ENCODE data around the gene CPA2. TPM values are rescaled to one million over a fixed set of nuclear protein-coding genes. Genes with fewer than 3 reads are reported as not detected.
"Not testable (repeated sequence)": the region's sequence is repeated elsewhere in the genome, so short reads cannot be mapped to it uniquely, and the experiment has no call there.

CPA2 gene
- total RNA-seq, 2 experiments from 2014 or later: not detected

DNA sequence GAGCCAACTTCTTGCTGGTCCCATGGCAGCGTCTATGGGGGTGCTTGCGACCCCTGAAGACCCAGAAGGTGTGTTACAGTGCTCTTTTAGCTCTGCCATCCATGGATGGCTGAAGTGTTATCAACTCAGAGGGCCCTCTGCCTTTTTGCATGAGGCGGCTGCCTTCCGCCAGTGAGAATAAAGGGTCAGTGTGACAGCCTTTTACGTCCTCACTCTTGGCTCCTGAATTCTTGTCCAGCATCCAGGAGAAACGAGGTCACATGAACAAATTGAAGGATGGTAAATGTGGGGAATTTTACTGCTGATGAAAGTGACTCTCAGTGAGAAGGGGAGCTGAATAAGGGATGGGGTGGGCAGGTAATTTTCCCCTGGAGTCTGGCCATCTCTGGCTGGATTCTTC, 34.9 kb upstream of the CPA2 start:
- ATAC-seq (no peak), DNase-seq (no peak)
- ChIA-PET POLR2A (interaction anchor here (0.5 kb wide), 1 partner anchor 554 kb away, joined by 3 read pairs; no protein-coding TSS in a partner anchor), CTCF (no interaction called here)
- TF ChIP-seq, protein P1, sequence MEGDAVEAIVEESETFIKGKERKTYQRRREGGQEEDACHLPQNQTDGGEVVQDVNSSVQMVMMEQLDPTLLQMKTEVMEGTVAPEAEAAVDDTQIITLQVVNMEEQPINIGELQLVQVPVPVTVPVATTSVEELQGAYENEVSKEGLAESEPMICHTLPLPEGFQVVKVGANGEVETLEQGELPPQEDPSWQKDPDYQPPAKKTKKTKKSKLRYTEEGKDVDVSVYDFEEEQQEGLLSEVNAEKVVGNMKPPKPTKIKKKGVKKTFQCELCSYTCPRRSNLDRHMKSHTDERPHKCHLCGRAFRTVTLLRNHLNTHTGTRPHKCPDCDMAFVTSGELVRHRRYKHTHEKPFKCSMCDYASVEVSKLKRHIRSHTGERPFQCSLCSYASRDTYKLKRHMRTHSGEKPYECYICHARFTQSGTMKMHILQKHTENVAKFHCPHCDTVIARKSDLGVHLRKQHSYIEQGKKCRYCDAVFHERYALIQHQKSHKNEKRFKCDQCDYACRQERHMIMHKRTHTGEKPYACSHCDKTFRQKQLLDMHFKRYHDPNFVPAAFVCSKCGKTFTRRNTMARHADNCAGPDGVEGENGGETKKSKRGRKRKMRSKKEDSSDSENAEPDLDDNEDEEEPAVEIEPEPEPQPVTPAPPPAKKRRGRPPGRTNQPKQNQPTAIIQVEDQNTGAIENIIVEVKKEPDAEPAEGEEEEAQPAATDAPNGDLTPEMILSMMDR (IDR thresholded peaks at IDR 0.05): no peak
- intact Hi-C loops (cut with micrococcal nuclease): no loop called here
- Mint-ChIP-seq H3K4me3 (no peak overlapping the region), H3K9me3 (no peaks in the 10 kb centered on the region), H3K36me3 (ENCODE audit: low read depth) (no peaks in the 10 kb centered on the region), H3K4me1 (ENCODE audit: low read depth) (no peaks in the 10 kb centered on the region), H3K27ac (no peak overlapping the region), H3K27me3 (no peaks in the 10 kb centered on the region)

DNA sequence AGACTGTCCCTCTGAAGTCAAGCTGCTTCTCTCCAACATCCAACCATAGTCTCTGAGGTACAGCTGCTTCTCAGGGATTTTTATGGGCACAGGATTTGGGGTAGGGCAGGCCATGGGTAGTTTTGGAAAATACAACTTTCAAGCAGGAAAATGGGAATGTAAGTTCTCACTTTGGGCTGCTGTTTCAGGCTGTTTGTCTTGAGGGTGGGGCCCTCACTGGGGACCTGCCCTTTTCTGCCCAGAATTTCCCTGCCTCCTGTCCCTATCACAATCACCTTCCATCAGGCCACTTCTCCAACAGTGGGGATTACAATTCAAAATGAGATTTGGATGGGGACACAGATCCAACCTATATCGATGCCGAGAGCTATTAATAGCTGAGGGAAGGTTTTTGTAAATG, 34.5 kb upstream of the CPA2 start:
- DNase-seq: no peak
- no peaks in the 10 kb centered on the region for H3K36me3 Mint-ChIP-seq (ENCODE audit: low read depth)
- ChIA-PET POLR2A (interaction anchor here (0.5 kb wide), 1 partner anchor 553 kb away, joined by 3 read pairs; no protein-coding TSS in a partner anchor), CTCF (no interaction called here)
- no peak overlapping the region for H3K4me3 Mint-ChIP-seq
- TF ChIP-seq, protein P1 (IDR thresholded peaks at IDR 0.05): no peak
- intact Hi-C loops (cut with micrococcal nuclease): no loop called here
- no peak for ATAC-seq
- H3K9me3 Mint-ChIP-seq: no peaks in the 10 kb centered on the region
- H3K27ac Mint-ChIP-seq: no peak overlapping the region
- H3K27me3 Mint-ChIP-seq: peaks cover 2% of the 10 kb centered on the region
- H3K4me1 Mint-ChIP-seq (ENCODE audit: low read depth): no peaks in the 10 kb centered on the region

DNA sequence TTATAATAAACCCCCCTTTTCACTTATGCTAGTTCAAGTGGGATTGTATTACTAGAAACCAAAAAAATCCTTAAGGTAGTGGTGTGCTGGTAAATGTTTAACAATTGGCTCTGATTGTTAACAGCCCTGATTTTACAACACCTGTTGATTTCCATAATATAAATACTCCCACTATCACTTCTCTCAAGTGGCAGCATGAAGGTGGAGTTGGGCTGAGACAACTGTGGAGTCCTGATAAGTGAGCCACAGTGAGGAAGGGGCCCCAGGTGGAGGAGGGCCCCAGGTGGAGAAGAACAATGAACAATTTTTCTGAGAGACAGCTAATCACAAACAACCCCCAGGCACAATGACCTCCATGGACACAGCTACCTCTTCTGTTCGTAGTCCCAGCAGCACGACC, 32.6 kb upstream of the CPA2 start:
- H3K4me1 Mint-ChIP-seq (ENCODE audit: low read depth): no peaks in the 10 kb centered on the region
- ATAC-seq: no peak
- H3K36me3 Mint-ChIP-seq (ENCODE audit: low read depth): no peaks in the 10 kb centered on the region
- CTCF ChIA-PET: no interaction called here
- TF ChIP-seq, protein P1 (IDR thresholded peaks at IDR 0.05): no peak
- H3K27ac Mint-ChIP-seq: no peak overlapping the region
- no peak overlapping the region for H3K4me3 Mint-ChIP-seq
- POLR2A ChIA-PET: no interaction called here
- DNase-seq: no peak
- H3K9me3 Mint-ChIP-seq: no peaks in the 10 kb centered on the region
- peaks cover 3% of the 10 kb centered on the region for H3K27me3 Mint-ChIP-seq
- intact Hi-C loops (cut with micrococcal nuclease): no loop called here

DNA sequence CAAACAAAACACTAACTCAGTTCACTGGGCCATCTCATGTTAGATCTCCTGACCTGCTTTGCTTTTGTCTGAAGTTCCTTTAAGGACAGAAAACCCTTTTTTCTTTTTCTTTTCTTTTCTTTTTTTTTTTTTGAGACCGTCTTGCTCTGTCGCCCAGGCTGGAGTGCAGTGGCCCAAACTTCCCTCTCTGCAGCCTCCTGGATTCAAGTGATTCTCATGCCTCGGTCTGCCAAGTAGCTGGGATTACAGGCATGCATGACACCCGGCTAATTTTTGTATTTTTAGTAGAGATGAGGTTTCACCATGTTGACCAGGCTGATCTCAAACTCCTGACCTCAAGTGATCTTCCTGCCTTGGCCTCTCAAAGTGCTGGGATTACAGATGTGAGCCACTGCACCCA, 30.3 kb upstream of the CPA2 start:
- intact Hi-C loops (cut with micrococcal nuclease); H3K27me3 Mint-ChIP-seq; H3K4me1 Mint-ChIP-seq (ENCODE audit: low read depth); H3K27ac Mint-ChIP-seq; H3K36me3 Mint-ChIP-seq (ENCODE audit: low read depth); POLR2A ChIA-PET; H3K4me3 Mint-ChIP-seq; ATAC-seq; DNase-seq; H3K9me3 Mint-ChIP-seq: not testable (repeated sequence)
- CTCF ChIA-PET: interaction anchor here (0.8 to 2.4 kb wide), 2 partner anchors 141 to 522 kb away, joined by 3 to 7 read pairs; no protein-coding TSS in a partner anchor

DNA sequence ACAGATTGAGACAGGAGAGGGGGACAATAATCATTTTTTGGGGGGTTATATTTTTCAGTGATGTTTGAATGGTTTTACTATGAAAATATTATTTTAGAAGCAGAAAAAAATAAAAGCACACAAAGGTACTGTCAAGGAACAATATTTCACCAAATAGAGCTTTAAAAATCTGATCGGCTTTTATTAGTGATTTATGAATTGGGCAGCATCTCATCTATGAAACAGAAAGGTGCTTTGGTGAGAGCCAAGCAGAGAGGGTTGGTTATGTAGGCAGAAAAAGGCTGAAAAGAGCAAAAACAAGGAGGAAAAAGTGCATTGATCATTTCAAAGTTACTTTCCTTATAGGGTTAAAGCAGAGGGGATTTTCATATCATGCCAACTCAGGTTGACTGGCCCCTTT, 26.4 kb upstream of the CPA2 start:
- Mint-ChIP-seq H3K9me3 (no peaks in the 10 kb centered on the region), H3K4me3 (no peak overlapping the region), H3K36me3 (ENCODE audit: low read depth) (no peaks in the 10 kb centered on the region), H3K27ac (no peak overlapping the region), H3K4me1 (ENCODE audit: low read depth) (peaks cover 8% of the 10 kb centered on the region), H3K27me3 (peaks cover 3% of the 10 kb centered on the region)
- ATAC-seq: no peak
- TF ChIP-seq, protein P1 (IDR thresholded peaks at IDR 0.05): no peak
- ChIA-PET POLR2A (no interaction called here), CTCF (interaction anchor here (0.7 to 2.1 kb wide), 4 partner anchors 17 to 518 kb away, joined by 3 to 7 read pairs (median 4); no protein-coding TSS in a partner anchor)
- intact Hi-C loops (cut with micrococcal nuclease): loop anchor here (10.0 kb wide), 2 partner anchors 245 to 515 kb away; no protein-coding TSS in a partner anchor
- DNase-seq: no peak

Measured in activated CD8-positive, alpha-beta T cell treated with anti-CD3 and anti-CD28 coated beads for 36 hours (primary cell).